Stimulated activated CD8-positive, alpha-beta memory T cell treated with anti-CD3 and anti-CD28 coated beads, Interleukin-15, amount 100 ng/mL, for 48 hours (primary cell): ENCODE data around the gene SYNGR1.

Experiments
- DNase-seq, 2 donors: peaks; one replicate each; pipeline ENCODE4 v3.0.0-alpha.2; 2020; ENCODE audit warnings: low read depth in 2 of 2

The SYNGR1 gene

GRCh38 chr22:39430576-39431150 is 80.9 kb downstream of the SYNGR1 start:
- no peak for DNase-seq

- DNase-seq, result no peak
Measured at GRCh38 chr22:39431216-39431801, 81.5 kb downstream of the SYNGR1 start.

- DNase-seq, result no peak
Measured at GRCh38 chr22:39431821-39432251, 82.0 kb downstream of the SYNGR1 start.

- no peak for DNase-seq
Measured at GRCh38 chr22:39432361-39432811, 82.6 kb downstream of the SYNGR1 start.

- DNase-seq, result no peak
Measured at GRCh38 chr22:39433476-39434242, 83.9 kb downstream of the SYNGR1 start.

GRCh38 chr22:39434243-39434653 is 84.5 kb downstream of the SYNGR1 start:
- DNase-seq, result no peak

- no peak for DNase-seq
Measured at GRCh38 chr22:39434721-39435120, 84.9 kb downstream of the SYNGR1 start.
